ENCODE data around the gene DOK7.

The DOK7 gene

DNA sequence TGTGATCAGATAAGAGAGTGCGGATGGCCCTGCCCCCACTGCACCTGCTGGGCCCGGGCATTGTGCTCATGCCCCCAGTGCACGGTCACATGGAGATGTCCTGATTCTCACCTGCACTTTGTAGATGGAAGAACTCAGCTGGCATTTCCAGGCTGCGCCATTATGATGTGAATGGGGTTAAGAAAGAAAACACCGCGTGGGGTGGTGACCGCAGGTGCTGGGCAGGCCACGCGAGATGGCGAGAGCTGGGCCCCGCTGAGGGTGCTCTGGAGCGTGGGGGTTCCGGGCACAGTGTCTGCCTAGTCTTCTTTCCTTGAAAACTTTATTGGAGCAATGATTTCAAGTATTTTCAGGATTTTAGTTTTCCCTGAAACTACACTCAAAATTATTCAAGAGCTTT is 39.2 kb upstream of the DOK7 start:
- no peak for TF ChIP-seq ZFP30 (CRISPR knock-in tag; IDR thresholded peaks at IDR 0.05)
- TF ChIP-seq ISL1 (CRISPR knock-in tag; IDR thresholded peaks at IDR 0.05) = no peak
- TF ChIP-seq BACH2 (CRISPR knock-in tag; IDR thresholded peaks at IDR 0.05; ENCODE audit: borderline replicate concordance) = no peak
- no peak for TF ChIP-seq RARB (CRISPR knock-in tag; IDR thresholded peaks at IDR 0.05)
- TF ChIP-seq ZFP3 (CRISPR knock-in tag; IDR thresholded peaks at IDR 0.05) = no peak
- TF ChIP-seq TOX (CRISPR knock-in tag; IDR thresholded peaks at IDR 0.05; ENCODE audit: borderline replicate concordance) = no peak
- TF ChIP-seq ARNTL (CRISPR knock-in tag; IDR thresholded peaks at IDR 0.05; ENCODE audit: borderline replicate concordance, low read depth) = no peak
- TF ChIP-seq, protein P1, sequence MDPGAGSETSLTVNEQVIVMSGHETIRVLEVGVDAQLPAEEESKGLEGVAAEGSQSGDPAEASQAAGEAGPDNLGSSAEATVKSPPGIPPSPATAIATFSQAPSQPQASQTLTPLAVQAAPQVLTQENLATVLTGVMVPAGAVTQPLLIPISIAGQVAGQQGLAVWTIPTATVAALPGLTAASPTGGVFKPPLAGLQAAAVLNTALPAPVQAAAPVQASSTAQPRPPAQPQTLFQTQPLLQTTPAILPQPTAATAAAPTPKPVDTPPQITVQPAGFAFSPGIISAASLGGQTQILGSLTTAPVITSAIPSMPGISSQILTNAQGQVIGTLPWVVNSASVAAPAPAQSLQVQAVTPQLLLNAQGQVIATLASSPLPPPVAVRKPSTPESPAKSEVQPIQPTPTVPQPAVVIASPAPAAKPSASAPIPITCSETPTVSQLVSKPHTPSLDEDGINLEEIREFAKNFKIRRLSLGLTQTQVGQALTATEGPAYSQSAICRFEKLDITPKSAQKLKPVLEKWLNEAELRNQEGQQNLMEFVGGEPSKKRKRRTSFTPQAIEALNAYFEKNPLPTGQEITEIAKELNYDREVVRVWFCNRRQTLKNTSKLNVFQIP (CRISPR knock-in tag; IDR thresholded peaks at IDR 0.05; ENCODE audit: borderline replicate concordance, low read depth) = no peak
- no peak for TF ChIP-seq ZNF565 (CRISPR knock-in tag; conservative IDR thresholded peaks at IDR 0.05; ENCODE audit: low read depth)
- TF ChIP-seq ZNF8 (CRISPR knock-in tag; IDR thresholded peaks at IDR 0.05) = no peak
- no peak for TF ChIP-seq PPARA (CRISPR knock-in tag; IDR thresholded peaks at IDR 0.05; ENCODE audit: borderline replicate concordance)
- TF ChIP-seq, protein P2, sequence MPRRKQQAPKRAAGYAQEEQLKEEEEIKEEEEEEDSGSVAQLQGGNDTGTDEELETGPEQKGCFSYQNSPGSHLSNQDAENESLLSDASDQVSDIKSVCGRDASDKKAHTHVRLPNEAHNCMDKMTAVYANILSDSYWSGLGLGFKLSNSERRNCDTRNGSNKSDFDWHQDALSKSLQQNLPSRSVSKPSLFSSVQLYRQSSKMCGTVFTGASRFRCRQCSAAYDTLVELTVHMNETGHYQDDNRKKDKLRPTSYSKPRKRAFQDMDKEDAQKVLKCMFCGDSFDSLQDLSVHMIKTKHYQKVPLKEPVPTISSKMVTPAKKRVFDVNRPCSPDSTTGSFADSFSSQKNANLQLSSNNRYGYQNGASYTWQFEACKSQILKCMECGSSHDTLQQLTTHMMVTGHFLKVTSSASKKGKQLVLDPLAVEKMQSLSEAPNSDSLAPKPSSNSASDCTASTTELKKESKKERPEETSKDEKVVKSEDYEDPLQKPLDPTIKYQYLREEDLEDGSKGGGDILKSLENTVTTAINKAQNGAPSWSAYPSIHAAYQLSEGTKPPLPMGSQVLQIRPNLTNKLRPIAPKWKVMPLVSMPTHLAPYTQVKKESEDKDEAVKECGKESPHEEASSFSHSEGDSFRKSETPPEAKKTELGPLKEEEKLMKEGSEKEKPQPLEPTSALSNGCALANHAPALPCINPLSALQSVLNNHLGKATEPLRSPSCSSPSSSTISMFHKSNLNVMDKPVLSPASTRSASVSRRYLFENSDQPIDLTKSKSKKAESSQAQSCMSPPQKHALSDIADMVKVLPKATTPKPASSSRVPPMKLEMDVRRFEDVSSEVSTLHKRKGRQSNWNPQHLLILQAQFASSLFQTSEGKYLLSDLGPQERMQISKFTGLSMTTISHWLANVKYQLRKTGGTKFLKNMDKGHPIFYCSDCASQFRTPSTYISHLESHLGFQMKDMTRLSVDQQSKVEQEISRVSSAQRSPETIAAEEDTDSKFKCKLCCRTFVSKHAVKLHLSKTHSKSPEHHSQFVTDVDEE (CRISPR knock-in tag; IDR thresholded peaks at IDR 0.05) = no peak
- no peak for TF ChIP-seq ESRRG (CRISPR knock-in tag; IDR thresholded peaks at IDR 0.05)
- TF ChIP-seq TCF4 (CRISPR knock-in tag; IDR thresholded peaks at IDR 0.05; ENCODE audit: borderline replicate concordance) = no peak
- TF ChIP-seq, protein P3, sequence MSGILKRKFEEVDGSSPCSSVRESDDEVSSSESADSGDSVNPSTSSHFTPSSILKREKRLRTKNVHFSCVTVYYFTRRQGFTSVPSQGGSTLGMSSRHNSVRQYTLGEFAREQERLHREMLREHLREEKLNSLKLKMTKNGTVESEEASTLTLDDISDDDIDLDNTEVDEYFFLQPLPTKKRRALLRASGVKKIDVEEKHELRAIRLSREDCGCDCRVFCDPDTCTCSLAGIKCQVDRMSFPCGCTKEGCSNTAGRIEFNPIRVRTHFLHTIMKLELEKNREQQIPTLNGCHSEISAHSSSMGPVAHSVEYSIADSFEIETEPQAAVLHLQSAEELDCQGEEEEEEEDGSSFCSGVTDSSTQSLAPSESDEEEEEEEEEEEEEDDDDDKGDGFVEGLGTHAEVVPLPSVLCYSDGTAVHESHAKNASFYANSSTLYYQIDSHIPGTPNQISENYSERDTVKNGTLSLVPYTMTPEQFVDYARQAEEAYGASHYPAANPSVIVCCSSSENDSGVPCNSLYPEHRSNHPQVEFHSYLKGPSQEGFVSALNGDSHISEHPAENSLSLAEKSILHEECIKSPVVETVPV (CRISPR knock-in tag; IDR thresholded peaks at IDR 0.05) = no peak
- TF ChIP-seq, protein P4, sequence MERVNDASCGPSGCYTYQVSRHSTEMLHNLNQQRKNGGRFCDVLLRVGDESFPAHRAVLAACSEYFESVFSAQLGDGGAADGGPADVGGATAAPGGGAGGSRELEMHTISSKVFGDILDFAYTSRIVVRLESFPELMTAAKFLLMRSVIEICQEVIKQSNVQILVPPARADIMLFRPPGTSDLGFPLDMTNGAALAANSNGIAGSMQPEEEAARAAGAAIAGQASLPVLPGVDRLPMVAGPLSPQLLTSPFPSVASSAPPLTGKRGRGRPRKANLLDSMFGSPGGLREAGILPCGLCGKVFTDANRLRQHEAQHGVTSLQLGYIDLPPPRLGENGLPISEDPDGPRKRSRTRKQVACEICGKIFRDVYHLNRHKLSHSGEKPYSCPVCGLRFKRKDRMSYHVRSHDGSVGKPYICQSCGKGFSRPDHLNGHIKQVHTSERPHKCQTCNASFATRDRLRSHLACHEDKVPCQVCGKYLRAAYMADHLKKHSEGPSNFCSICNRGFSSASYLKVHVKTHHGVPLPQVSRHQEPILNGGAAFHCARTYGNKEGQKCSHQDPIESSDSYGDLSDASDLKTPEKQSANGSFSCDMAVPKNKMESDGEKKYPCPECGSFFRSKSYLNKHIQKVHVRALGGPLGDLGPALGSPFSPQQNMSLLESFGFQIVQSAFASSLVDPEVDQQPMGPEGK (CRISPR knock-in tag; IDR thresholded peaks at IDR 0.05; ENCODE audit: borderline replicate concordance) = no peak
- no peak for ATAC-seq

DNA sequence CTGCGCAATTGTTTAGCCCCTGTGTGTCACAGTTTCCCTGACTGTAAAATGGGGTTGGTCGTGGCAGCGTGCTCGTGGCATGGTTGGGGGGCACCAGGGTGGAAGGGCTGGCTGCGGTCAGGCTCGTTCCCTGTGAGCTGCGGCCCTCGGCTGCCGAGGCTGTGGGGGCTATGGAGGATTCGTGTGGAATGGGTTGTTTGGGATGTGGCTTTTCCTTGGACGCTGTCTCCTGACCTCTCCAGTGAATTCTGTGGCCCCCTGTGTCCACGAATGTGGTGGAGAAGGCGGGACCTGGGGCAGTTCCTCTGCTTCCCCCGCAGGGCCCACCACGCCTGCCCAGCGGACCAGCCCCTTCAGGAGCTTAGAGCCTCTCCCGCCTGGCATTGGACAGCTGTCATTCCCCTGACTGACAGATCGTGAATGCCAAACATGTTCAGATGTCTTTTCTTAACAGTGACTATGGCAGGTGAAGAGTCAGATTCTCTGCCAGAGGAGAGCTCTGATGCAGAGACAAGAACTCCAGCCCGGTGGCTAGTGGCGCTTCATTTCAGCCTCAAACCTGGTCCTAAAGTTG is 38.5 kb upstream of the DOK7 start:
- TF ChIP-seq BACH2 (CRISPR knock-in tag; IDR thresholded peaks at IDR 0.05; ENCODE audit: borderline replicate concordance) = no peak
- no peak for TF ChIP-seq ZC3H10 (CRISPR knock-in tag; IDR thresholded peaks at IDR 0.05)
- no peak for TF ChIP-seq PPARA (CRISPR knock-in tag; IDR thresholded peaks at IDR 0.05; ENCODE audit: borderline replicate concordance)
- TF ChIP-seq OSR1 (CRISPR knock-in tag; IDR thresholded peaks at IDR 0.05) = no peak
- TF ChIP-seq, protein P4 (CRISPR knock-in tag; IDR thresholded peaks at IDR 0.05; ENCODE audit: borderline replicate concordance) = no peak
- ATAC-seq = no peak

DNA sequence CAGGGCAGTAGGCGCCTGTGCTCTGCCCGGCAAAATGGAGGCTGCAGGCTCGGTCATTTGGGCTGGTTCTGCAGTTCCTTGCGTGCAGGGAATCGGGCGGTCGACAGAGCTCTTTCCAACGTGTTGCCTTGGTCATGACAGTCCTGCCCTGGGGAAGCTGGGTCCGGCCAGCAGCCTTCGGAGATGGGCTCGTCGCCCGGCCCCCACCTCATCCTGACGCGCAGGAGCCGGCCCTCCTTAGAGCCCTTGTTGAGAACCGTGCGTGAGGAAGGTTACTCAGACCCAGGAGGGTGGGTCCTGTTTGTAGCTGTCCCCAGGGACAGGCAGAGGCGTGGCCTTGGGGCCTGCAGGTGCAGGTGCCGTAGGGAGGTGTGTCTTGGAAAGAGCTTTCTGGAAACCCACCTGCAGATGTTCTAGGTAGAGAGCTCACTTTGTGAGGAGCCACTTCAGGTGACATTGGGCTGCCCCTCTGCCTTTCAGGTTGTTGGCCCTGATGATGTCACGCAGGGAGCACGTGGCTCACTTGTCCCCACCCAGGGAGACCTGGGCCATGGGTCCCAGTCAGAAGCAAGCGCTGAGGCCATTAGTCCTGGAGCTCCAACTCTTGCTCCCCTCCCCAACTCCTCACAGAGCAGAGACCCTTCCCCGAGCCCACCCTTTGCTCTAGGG is 36.5 kb upstream of the DOK7 start:
- no peak for ATAC-seq
- TF ChIP-seq ZC3H10 (CRISPR knock-in tag; IDR thresholded peaks at IDR 0.05) = no peak
- no peak for TF ChIP-seq CSDC2 (CRISPR knock-in tag; IDR thresholded peaks at IDR 0.05)
- TF ChIP-seq SNAI2 (CRISPR knock-in tag; IDR thresholded peaks at IDR 0.05) = no peak
- TF ChIP-seq ISL1 (CRISPR knock-in tag; IDR thresholded peaks at IDR 0.05) = no peak
- TF ChIP-seq, protein P3 (CRISPR knock-in tag; IDR thresholded peaks at IDR 0.05) = no peak
- no peak for TF ChIP-seq TCF4 (CRISPR knock-in tag; IDR thresholded peaks at IDR 0.05; ENCODE audit: borderline replicate concordance)
- no peak for TF ChIP-seq RARB (CRISPR knock-in tag; IDR thresholded peaks at IDR 0.05)
- TF ChIP-seq, protein P5, sequence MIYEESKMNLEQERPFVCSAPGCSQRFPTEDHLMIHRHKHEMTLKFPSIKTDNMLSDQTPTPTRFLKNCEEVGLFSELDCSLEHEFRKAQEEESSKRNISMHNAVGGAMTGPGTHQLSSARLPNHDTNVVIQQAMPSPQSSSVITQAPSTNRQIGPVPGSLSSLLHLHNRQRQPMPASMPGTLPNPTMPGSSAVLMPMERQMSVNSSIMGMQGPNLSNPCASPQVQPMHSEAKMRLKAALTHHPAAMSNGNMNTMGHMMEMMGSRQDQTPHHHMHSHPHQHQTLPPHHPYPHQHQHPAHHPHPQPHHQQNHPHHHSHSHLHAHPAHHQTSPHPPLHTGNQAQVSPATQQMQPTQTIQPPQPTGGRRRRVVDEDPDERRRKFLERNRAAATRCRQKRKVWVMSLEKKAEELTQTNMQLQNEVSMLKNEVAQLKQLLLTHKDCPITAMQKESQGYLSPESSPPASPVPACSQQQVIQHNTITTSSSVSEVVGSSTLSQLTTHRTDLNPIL (CRISPR knock-in tag; IDR thresholded peaks at IDR 0.05; ENCODE audit: low read depth) = no peak
- TF ChIP-seq GLIS3 (CRISPR knock-in tag; IDR thresholded peaks at IDR 0.05) = no peak
- TF ChIP-seq TOX (CRISPR knock-in tag; IDR thresholded peaks at IDR 0.05; ENCODE audit: borderline replicate concordance) = no peak
- TF ChIP-seq BACH2 (CRISPR knock-in tag; IDR thresholded peaks at IDR 0.05; ENCODE audit: borderline replicate concordance) = no peak
